IMR-90 (cell line): Measurements from ENCODE around the gene MFAP4. TPM values are rescaled to one million over a fixed set of nuclear protein-coding genes. Genes with fewer than 3 reads are reported as not detected.

Experiments used
- ATAC-seq: fragments of 200-7000 bp; cut with Tn5 transposase; 2 replicates; pipeline ENCODE4 v1.9.1; 2020; ENCODE audit warnings: low read depth, mild to moderate bottlenecking, moderate library complexity
- BruUV-seq: library from RNA; stranded (reverse); fragments of 400-500 nt; replicated peaks from 2 replicates; lab custom pipeline; 2021; lab: Mats Ljungman, UMichigan
- CTCF ChIA-PET: fragments of 300-600 bp; formaldehyde crosslinking; extraction: SDS; loops from one replicate; lab custom pipeline; 2021; ENCODE audit warnings: antibody characterized with exemption; lab: Yijun Ruan, JAX
- POLR2A ChIA-PET: fragments of 300-600 bp; sonication (Branson Sonifier 250); formaldehyde crosslinking; loops from one replicate; lab custom pipeline; 2022; ENCODE audit warnings: antibody characterized with exemption; ENCODE audit not compliant: unreplicated experiment; lab: Charles Lee
- DNase-seq: peaks from one replicate; pipeline ENCODE4 v3.0.0; 2013
- H2AFZ ChIP-seq: replicated peaks from 2 replicates; pipeline ENCODE3; 2013; ENCODE audit warnings: low read length, mild to moderate bottlenecking; ENCODE audit not compliant: poor library complexity
- H2AK5ac ChIP-seq: 2 replicates; pipeline ENCODE4 v1.6.1; 2013; ENCODE audit warnings: low read depth, low read length, inconsistent platforms
- H2AK9ac ChIP-seq: replicated peaks from 2 replicates; pipeline ENCODE3; 2013; ENCODE audit warnings: mild to moderate bottlenecking, low read depth, low read length, moderate library complexity; ENCODE audit not compliant: poor library complexity
- H2BK120ac ChIP-seq: 2 replicates; pipeline ENCODE4 v1.6.1; 2013; ENCODE audit warnings: low read depth, low read length, inconsistent platforms
- H2BK15ac ChIP-seq: 3 replicates; pipeline ENCODE4 v1.6.1; 2013; ENCODE audit warnings: low read depth, low read length, inconsistent platforms
- H2BK20ac ChIP-seq: 2 replicates; pipeline ENCODE4 v1.6.1; 2013; ENCODE audit warnings: low read depth, mild to moderate bottlenecking, inconsistent platforms, low read length, moderate library complexity
- H2BK5ac ChIP-seq: 2 replicates; pipeline ENCODE4 v1.6.1; 2013; ENCODE audit warnings: mild to moderate bottlenecking, low read depth, low read length, inconsistent platforms; ENCODE audit not compliant: poor library complexity, severe bottlenecking
- H3K14ac ChIP-seq: replicated peaks from 2 replicates; pipeline ENCODE4 v1.6.1; 2013; ENCODE audit warnings: low read depth, low read length, inconsistent platforms
- H3K18ac ChIP-seq: 2 replicates; pipeline ENCODE4 v1.6.1; 2013; ENCODE audit warnings: low read depth, low read length, control low read depth
- H3K23ac ChIP-seq: 2 replicates; pipeline ENCODE4 v1.6.1; 2013; ENCODE audit warnings: low read depth, low read length, inconsistent platforms
- H3K27ac ChIP-seq: 2 replicates; pipeline ENCODE4 v1.5.1; 2013; ENCODE audit warnings: mild to moderate bottlenecking, control low read depth, low read length; ENCODE audit not compliant: insufficient read depth
- H3K27me3 ChIP-seq: 2 replicates; pipeline ENCODE4 v1.6.1; 2013; ENCODE audit warnings: low read length; ENCODE audit not compliant: control insufficient read depth, insufficient read depth
- H3K36me3 ChIP-seq: 2 replicates; pipeline ENCODE4 v1.6.1; 2013; ENCODE audit warnings: low read length, mixed read lengths; ENCODE audit not compliant: control insufficient read depth, insufficient read depth
- H3K4ac ChIP-seq: 2 replicates; pipeline ENCODE4 v1.6.1; 2013; ENCODE audit warnings: low read depth, low read length, inconsistent platforms
- H3K4me1 ChIP-seq: 2 replicates; pipeline ENCODE4 v1.6.1; 2013; ENCODE audit warnings: low read length, mixed read lengths; ENCODE audit not compliant: control insufficient read depth, insufficient read depth
- H3K4me2 ChIP-seq: 2 replicates; pipeline ENCODE4 v1.6.1; 2013; ENCODE audit warnings: low read depth, mild to moderate bottlenecking, control low read depth, low read length, moderate library complexity
- H3K4me3 ChIP-seq: 2 replicates; pipeline ENCODE4 v1.5.1; 2013; ENCODE audit warnings: low read depth, mild to moderate bottlenecking, control low read depth, low read length, moderate library complexity; ENCODE audit not compliant: insufficient read depth
- H3K56ac ChIP-seq: 2 replicates; pipeline ENCODE4 v1.6.1; 2013; ENCODE audit warnings: low read length, inconsistent platforms; ENCODE audit not compliant: insufficient read depth; ENCODE audit errors: extremely low read depth
- H3K79me1 ChIP-seq, 2 experiments: 2 replicates each; pipeline ENCODE4 v1.6.1; 2013; ENCODE audit warnings: low read length in 2 of 2, inconsistent platforms in 1 of 2, low read depth in 1 of 2
- H3K9ac ChIP-seq: 2 replicates; pipeline ENCODE4 v1.6.1; 2013; ENCODE audit warnings: low read depth, low read length, control low read depth
- H3K9me1 ChIP-seq: 2 replicates; pipeline ENCODE4 v1.6.1; 2013; ENCODE audit warnings: low read length, inconsistent platforms; ENCODE audit not compliant: insufficient read depth
- H3K9me3 ChIP-seq: 2 replicates; pipeline ENCODE4 v1.6.1; 2013; ENCODE audit warnings: low read length; ENCODE audit not compliant: control insufficient read depth, insufficient read depth
- H4K20me1 ChIP-seq: 2 replicates; pipeline ENCODE4 v1.6.1; 2013; ENCODE audit warnings: low read length, inconsistent platforms; ENCODE audit not compliant: insufficient read depth
- H4K5ac ChIP-seq: 2 replicates; pipeline ENCODE4 v1.6.1; 2013; ENCODE audit warnings: mild to moderate bottlenecking, low read depth, low read length, control low read depth
- H4K8ac ChIP-seq, 2 experiments: 2 replicates each; pipeline ENCODE4 v1.6.1; 2013; ENCODE audit warnings: low read depth in 2 of 2, low read length in 2 of 2, control low read depth in 1 of 2, inconsistent platforms in 1 of 2
- H4K91ac ChIP-seq: 2 replicates; pipeline ENCODE4 v1.6.1; 2013; ENCODE audit warnings: low read depth, low read length, inconsistent platforms; ENCODE audit not compliant: insufficient read depth
- BHLHE40 ChIP-seq: fragments of 150-350 bp; IDR thresholded peaks from 2 replicates; pipeline ENCODE4 v1.6.1; 2016; ENCODE audit warnings: mild to moderate bottlenecking, low read depth, low read length
- CEBPB ChIP-seq: IDR thresholded peaks from 2 replicates; pipeline ENCODE4 v1.6.1; 2012; ENCODE audit warnings: low read depth, low read length, improper control_type of control experiment
- CTCF ChIP-seq: conservative IDR thresholded peaks from 2 replicates; pipeline ENCODE4 v1.5.1; 2012; ENCODE audit warnings: mild to moderate bottlenecking, low read depth, low read length, improper control_type of control experiment
- FOS ChIP-seq: fragments of 150-350 bp; IDR thresholded peaks from 2 replicates; pipeline ENCODE4 v1.6.1; 2016; ENCODE audit warnings: low read depth, low read length
- MAFK ChIP-seq: IDR thresholded peaks from 2 replicates; pipeline ENCODE4 v1.6.1; 2012; ENCODE audit warnings: low read depth, low read length, improper control_type of control experiment
- MAZ ChIP-seq: IDR thresholded peaks from 2 replicates; pipeline ENCODE4 v1.6.1; 2012; ENCODE audit warnings: low read depth, mild to moderate bottlenecking, low read length, improper control_type of control experiment, moderate library complexity, borderline replicate concordance
- MXI1 ChIP-seq: IDR thresholded peaks from 2 replicates; pipeline ENCODE4 v1.6.1; 2012; ENCODE audit warnings: low read depth, mild to moderate bottlenecking, low read length, moderate library complexity, borderline replicate concordance
- POLR2A ChIP-seq: IDR thresholded peaks from 2 replicates; pipeline ENCODE4 v1.6.1; 2012; ENCODE audit warnings: mild to moderate bottlenecking, low read depth, low read length
- RAD21 ChIP-seq: IDR thresholded peaks from 2 replicates; pipeline ENCODE4 v1.6.1; 2012; ENCODE audit warnings: low read length, improper control_type of control experiment
- RCOR1 ChIP-seq: IDR thresholded peaks from 2 replicates; pipeline ENCODE4 v1.6.1; 2012; ENCODE audit warnings: mild to moderate bottlenecking, low read length, improper control_type of control experiment; ENCODE audit not compliant: insufficient replicate concordance
- RFX5 ChIP-seq: IDR thresholded peaks from 2 replicates; pipeline ENCODE4 v1.8.0; 2012; ENCODE audit warnings: low read depth, mild to moderate bottlenecking, low read length, moderate library complexity
- SMC3 ChIP-seq: fragments of 150-350 bp; IDR thresholded peaks from 2 replicates; pipeline ENCODE4 v1.6.1; 2016; ENCODE audit warnings: low read depth, mild to moderate bottlenecking, antibody characterized with exemption, low read length, moderate library complexity
- WGBS, 2 experiments: methylation state at CpG; one replicate each; pipeline versions ENCODE4 v1.1.5 to v1.1.7; 2013; ENCODE audit warnings: missing lambda C conversion rate in 2 of 2; ENCODE audit not compliant: insufficient read length in 1 of 2; ENCODE audit errors: extremely low coverage in 2 of 2; 5-methylcytosine and 5-hydroxymethylcytosine counted together
- dilution Hi-C: fragments of 300-500 bp; cut with HindIII; formaldehyde crosslinking; loops from one replicate; pipeline ENCODE4 v1.14.3; 2018; ENCODE audit warnings: low sequenced_read_pairs; ENCODE audit not compliant: unreplicated experiment
- in situ Hi-C: fragments of 300-500 bp; cut with MboI; formaldehyde crosslinking; loops from 3 replicates; pipeline ENCODE4 v1.14.3; 2019; ENCODE audit warnings: low sequenced_read_pairs, inconsistent platforms, mixed read lengths
- intact Hi-C: fragments of 100-400 bp; cut with micrococcal nuclease; formaldehyde crosslinking; loops from 2 replicates; pipeline ENCODE4 v1.10.0; 2022
- polyA plus RNA-seq, 3 experiments: library from polyadenylated mRNA; depleted of rRNA; stranded (reverse); fragments of >200 nt; gene quantifications; 2 replicates each; pipeline ENCODE4 v1.2.3, GENCODE V29; 2012; ENCODE audit warnings: low replicate concordance in 1 of 3
- total RNA-seq: library from RNA; depleted of rRNA; stranded (reverse); fragments of >200 nt; gene quantifications from 2 replicates; pipeline ENCODE4 v1.2.3, GENCODE V29; 2012
- TF ChIP-seq, protein P1 (sequence below): fragments of 150-350 bp; IDR thresholded peaks from 2 replicates; pipeline ENCODE4 v1.6.1; 2017; ENCODE audit warnings: mild to moderate bottlenecking, antibody characterized with exemption, low read length, low read depth
- TF ChIP-seq, protein P2 (sequence below): fragments of 150-350 bp; IDR thresholded peaks from 2 replicates; pipeline ENCODE4 v1.6.1; 2016; ENCODE audit warnings: low read depth, mild to moderate bottlenecking, low read length, moderate library complexity, borderline replicate concordance

Gene MFAP4
- total and polyA plus RNA-seq, 2 of the 4 experiments (the other 2 are of a cell fraction) = 7.0 to 71.6 TPM

DNA sequence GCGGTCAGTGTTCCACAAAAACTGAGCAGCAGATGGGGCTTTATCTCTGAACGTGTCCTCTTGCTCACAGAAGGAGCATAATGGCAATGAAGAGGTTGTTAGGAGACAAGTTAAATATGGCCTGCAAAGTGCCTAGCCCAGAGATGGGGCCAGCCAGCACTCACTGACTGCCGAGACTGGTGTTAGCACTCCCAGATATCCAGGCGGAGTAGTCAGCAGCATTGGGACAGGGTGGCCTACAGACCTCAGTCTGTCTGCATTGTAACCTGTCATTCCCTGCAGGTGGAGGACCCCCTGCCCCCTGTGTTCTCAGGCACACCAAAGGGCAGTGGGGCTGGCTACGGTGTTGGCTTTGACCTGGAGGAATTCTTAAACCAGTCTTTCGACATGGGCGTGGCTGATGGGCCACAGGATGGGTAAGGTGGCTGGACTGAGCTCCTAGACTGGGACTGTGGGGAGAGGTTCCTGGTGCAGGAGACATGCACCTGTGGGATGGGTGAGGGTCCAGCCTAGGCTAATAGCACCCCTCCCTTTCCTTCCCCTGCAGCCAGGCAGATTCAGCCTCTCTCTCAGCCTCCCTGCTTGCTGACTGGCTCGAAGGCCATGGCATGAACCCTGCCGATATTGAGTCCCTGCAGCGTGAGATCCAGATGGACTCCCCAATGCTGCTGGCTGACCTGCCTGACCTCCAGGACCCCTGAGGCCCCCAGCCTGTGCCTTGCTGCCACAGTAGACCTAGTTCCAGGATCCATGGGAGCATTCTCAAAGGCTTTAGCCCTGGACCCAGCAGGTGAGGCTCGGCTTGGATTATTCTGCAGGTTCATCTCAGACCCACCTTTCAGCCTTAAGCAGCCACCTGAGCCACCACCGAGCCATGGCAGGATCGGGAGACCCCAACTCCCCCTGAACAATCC lies 4.2 kb downstream of the MFAP4 start:
- no peak overlapping the region for H2BK5ac ChIP-seq
- no peak overlapping the region for H3K18ac ChIP-seq
- peak overlapping the region; percentile 7 for H2AK9ac ChIP-seq
- no peak overlapping the region for H3K14ac ChIP-seq
- H3K4me2 ChIP-seq = no peak overlapping the region
- H3K4me3 ChIP-seq = no peak overlapping the region
- H2BK15ac ChIP-seq = no peak overlapping the region
- 83% methylated on average over 7 of the region's 13 CpGs; no CpG with 5 or more reads in 1 of the 2 experiments for WGBS, 2 experiments
- no peak overlapping the region for H3K56ac ChIP-seq
- H4K91ac ChIP-seq = no peak overlapping the region
- no peak for ATAC-seq
- no TSS peak for BruUV-seq
- no peak overlapping the region for H2AFZ ChIP-seq
- peaks cover 40% of the 10 kb centered on the region for H3K9me1 ChIP-seq
- no peak overlapping the region for H3K23ac ChIP-seq
- H4K20me1 ChIP-seq = peaks cover 36% of the 10 kb centered on the region
- DNase-seq = no peak
- H3K27me3 ChIP-seq = no peaks in the 10 kb centered on the region
- intact Hi-C loops = loop anchor here (5.0 kb wide), 1 partner anchor 505 kb away; no protein-coding TSS in a partner anchor
- CTCF ChIA-PET = no interaction called here
- H4K8ac ChIP-seq = no peak overlapping the region
- no peak overlapping the region for H4K5ac ChIP-seq
- H3K4me1 ChIP-seq = peaks cover 38% of the 10 kb centered on the region
- no peaks in the 10 kb centered on the region for H3K9me3 ChIP-seq
- no peak overlapping the region; the same call in 1 of the 2 replicates for H2AK5ac ChIP-seq
- peaks cover 60% of the 10 kb centered on the region for H3K36me3 ChIP-seq
- no peak overlapping the region for H3K9ac ChIP-seq
- dilution Hi-C loops = no loop called here
- no peak overlapping the region for H2BK120ac ChIP-seq
- H3K27ac ChIP-seq = no peak overlapping the region
- no peak overlapping the region for H2BK20ac ChIP-seq
- POLR2A ChIA-PET = interaction anchor here (0.5 to 0.8 kb wide), 2 partner anchors 66 to 99 kb away, joined by 3 to 14 read pairs; no protein-coding TSS in a partner anchor
- H3K4ac ChIP-seq = no peak overlapping the region
- in situ Hi-C loops = no loop called here
- peaks cover 30 to 71% of the 10 kb centered on the region in 2 experiments for H3K79me1 ChIP-seq
- TF ChIP-seq RFX5 (no peak), MXI1 (no peak), CEBPB (no peak), MAFK (no peak), RCOR1 (no peak), BHLHE40 (no peak), FOS (no peak), POLR2A (no peak), SMC3 (no peak), MAZ (no peak), RAD21 (no peak), CTCF (no peak)
- TF ChIP-seq, protein P1, sequence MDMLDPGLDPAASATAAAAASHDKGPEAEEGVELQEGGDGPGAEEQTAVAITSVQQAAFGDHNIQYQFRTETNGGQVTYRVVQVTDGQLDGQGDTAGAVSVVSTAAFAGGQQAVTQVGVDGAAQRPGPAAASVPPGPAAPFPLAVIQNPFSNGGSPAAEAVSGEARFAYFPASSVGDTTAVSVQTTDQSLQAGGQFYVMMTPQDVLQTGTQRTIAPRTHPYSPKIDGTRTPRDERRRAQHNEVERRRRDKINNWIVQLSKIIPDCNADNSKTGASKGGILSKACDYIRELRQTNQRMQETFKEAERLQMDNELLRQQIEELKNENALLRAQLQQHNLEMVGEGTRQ = no peak
- TF ChIP-seq, protein P2, sequence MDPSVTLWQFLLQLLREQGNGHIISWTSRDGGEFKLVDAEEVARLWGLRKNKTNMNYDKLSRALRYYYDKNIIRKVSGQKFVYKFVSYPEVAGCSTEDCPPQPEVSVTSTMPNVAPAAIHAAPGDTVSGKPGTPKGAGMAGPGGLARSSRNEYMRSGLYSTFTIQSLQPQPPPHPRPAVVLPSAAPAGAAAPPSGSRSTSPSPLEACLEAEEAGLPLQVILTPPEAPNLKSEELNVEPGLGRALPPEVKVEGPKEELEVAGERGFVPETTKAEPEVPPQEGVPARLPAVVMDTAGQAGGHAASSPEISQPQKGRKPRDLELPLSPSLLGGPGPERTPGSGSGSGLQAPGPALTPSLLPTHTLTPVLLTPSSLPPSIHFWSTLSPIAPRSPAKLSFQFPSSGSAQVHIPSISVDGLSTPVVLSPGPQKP = no peak
